ENCODE measurements around the gene COG8. TPM values are rescaled to one million over a fixed set of nuclear protein-coding genes. Genes with fewer than 3 reads are reported as not detected.

COG8 gene
- total and polyA plus RNA-seq, 2 donors from 2014 or later = 33.8 to 49.5 TPM

DNA sequence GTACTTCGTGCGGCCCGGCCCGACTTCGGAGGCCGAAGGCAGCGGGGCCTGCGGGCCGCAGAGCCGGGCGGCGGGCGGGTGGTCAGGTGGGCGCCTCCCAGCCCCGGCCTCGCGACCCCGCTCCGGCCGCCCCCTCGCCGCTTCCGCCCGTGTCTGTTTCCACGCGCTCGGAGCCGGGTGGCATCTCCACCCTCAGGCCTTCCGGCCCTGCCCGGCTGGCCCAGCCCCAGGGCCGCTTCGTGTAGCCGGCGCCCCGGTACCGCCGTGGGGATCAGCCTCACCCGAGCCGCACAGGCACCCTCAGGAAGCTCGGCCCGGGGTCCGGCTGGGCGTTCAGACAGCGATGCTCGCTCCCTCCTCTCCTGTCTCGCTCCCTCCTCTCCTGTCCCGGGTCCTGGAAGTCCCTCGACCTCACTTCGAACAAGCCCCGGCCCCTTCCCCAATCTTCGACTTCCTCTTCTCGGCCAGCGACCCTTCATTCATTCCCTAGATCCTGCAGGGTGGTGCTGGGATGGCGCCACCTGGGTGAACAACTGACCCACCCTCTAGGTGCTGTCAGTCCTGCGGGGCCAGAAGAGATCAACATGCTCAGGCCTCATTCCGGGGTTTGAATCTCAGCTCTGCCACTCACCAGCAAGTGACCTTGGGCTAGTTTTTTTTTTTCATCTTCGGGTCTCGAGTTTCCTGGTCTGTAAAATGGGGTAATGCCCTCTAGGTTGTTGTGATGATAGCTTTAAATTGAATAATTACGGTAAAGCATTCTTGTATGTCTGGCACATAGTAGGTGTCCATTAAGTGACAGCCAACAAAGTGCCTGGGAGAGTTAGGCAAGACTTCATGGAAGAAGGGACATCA is 27.6 kb downstream of the COG8 start:
- FAIRE-seq = no peak
- H3K36me3 ChIP-seq (ENCODE audit: control insufficient read depth in 2 of 3, insufficient read depth in 3 of 3, low read length in 3 of 3) = peaks cover 0 to 11% (median 10%) of the 10 kb centered on the region in 3 donors
- H3K4me1 ChIP-seq (ENCODE audit: control insufficient read depth in 2 of 3, insufficient read depth in 2 of 3, low read depth in 1 of 3, low read length in 3 of 3) = peaks cover 0 to 11% (median 2%) of the 10 kb centered on the region in 3 donors
- no peaks in the 10 kb centered on the region for H3K9me3 ChIP-seq (ENCODE audit: control insufficient read depth in 2 of 3, insufficient read depth in 1 of 3, low read length in 3 of 3)
- intact Hi-C loops (cut with DNase I) = no loop called here
- TF ChIP-seq, protein P1, sequence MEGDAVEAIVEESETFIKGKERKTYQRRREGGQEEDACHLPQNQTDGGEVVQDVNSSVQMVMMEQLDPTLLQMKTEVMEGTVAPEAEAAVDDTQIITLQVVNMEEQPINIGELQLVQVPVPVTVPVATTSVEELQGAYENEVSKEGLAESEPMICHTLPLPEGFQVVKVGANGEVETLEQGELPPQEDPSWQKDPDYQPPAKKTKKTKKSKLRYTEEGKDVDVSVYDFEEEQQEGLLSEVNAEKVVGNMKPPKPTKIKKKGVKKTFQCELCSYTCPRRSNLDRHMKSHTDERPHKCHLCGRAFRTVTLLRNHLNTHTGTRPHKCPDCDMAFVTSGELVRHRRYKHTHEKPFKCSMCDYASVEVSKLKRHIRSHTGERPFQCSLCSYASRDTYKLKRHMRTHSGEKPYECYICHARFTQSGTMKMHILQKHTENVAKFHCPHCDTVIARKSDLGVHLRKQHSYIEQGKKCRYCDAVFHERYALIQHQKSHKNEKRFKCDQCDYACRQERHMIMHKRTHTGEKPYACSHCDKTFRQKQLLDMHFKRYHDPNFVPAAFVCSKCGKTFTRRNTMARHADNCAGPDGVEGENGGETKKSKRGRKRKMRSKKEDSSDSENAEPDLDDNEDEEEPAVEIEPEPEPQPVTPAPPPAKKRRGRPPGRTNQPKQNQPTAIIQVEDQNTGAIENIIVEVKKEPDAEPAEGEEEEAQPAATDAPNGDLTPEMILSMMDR (IDR thresholded peaks at IDR 0.05; ENCODE audit: borderline replicate concordance, extremely low read depth, insufficient read depth) = no peak
- DNase-seq = peak in 3 of 5 donors; percentile 35 to 49 (median 39)
- H3K4me3 ChIP-seq (ENCODE audit: low read length in 3 of 3) = peak overlapping the region; percentile 55 to 79 (median 70)
- peak overlapping the region; percentile 71 to 85 for H3K27ac ChIP-seq (ENCODE audit: low read depth in 2 of 2, low read length in 2 of 2)
- peak overlapping the region; percentile 6 to 91 (median 81) for H3K9ac ChIP-seq (ENCODE audit: low read length in 3 of 3)
- no peaks in the 10 kb centered on the region for H3K27me3 ChIP-seq (ENCODE audit: control insufficient read depth, insufficient read depth, low read length)

DNA sequence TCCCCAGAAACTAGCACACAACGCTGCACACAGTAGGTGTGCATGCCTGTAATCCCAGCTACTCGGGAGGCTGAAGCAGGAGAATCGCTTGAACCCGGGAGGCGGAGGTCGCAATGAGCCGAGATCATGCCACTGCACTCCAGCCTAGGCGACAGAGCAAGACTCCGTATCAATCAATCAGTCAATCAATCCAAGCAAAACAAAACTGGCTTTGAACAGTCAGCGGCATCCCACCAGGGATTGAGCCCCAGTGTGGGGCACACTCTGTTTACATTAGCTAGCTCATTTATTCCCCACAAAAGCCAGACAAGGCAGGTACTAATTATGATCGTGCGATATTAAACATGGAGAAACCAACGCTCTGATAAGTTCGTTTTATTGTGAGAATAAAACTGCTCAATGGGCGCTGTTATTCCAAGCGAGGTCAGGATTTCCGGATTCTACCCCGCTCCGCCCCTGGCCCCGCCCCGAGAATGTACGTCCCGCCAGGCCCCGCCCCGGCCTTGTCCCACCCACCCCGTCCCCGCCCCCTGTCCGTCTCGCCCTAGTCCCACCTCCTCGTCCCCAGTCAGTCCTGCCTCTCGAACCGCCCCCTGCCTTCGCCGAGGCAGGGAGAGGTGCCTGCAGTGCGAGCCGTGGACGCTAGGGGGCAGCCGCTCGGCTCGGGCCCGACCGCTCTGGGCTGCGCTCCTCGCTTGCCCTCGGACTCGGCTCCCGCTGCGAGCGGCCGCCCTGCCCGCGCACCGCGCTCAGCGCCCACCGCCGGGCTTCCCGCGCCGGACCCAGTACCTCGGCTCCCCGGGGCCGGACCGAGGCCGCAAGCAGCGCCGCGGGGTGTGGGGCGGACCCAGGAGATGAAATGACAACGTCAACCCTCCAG is 28.5 kb downstream of the COG8 start, which contains the start of gene VPS4A:
Gene VPS4A, plus strand, starts transcription at position 698 of the 880 bp plus-strand sequence. Its CDS starts 162 bp downstream, at position 860.
- intact Hi-C loops (cut with DNase I) = no loop called here
- H3K27me3 ChIP-seq (ENCODE audit: control insufficient read depth, insufficient read depth, low read length) = no peaks in the 10 kb centered on the region
- DNase-seq (peak; percentile 98 to 99 (median 98)), FAIRE-seq (no peak)
- no peaks in the 10 kb centered on the region for H3K9me3 ChIP-seq (ENCODE audit: control insufficient read depth in 2 of 3, insufficient read depth in 1 of 3, low read length in 3 of 3)
- peak within 1 kb of the TSS; percentile 50 to 91 (median 81) for H3K9ac ChIP-seq (ENCODE audit: low read length in 3 of 3)
- H3K36me3 ChIP-seq (ENCODE audit: control insufficient read depth in 2 of 3, insufficient read depth in 3 of 3, low read length in 3 of 3) = peaks cover 0 to 3% (median 3%) of the 10 kb centered on the region in 3 donors
- peak within 1 kb of the TSS; percentile 70 to 89 (median 75) for H3K4me3 ChIP-seq (ENCODE audit: low read length in 3 of 3)
- TF ChIP-seq, protein P1 (IDR thresholded peaks at IDR 0.05; ENCODE audit: borderline replicate concordance, extremely low read depth, insufficient read depth) = peak; percentile 96
- H3K27ac ChIP-seq (ENCODE audit: low read depth in 2 of 2, low read length in 2 of 2) = peak within 1 kb of the TSS; percentile 71 to 85
- peaks cover 0 to 11% (median 2%) of the 10 kb centered on the region in 3 donors for H3K4me1 ChIP-seq (ENCODE audit: control insufficient read depth in 2 of 3, insufficient read depth in 2 of 3, low read depth in 1 of 3, low read length in 3 of 3)

DNA sequence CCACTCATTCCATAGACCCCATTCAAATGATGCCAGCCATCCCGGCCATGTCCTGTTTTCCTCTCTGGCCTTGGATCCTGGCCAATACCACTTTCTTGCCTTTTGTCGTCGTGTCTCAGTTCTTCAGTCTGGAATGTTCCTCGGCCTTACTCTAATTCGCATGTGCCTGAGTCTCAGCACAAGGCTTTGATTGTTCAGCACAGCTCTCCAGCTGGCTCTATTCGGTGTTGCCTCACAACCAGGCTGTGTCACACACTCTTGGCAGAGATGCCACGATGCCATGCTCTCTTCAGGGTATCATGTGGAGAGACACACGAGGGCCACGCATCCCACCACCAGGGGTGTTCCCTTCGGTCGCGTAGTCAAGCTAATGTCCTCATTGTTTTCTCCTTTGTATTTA is 30.0 kb downstream of the COG8 start:
- no peak for FAIRE-seq
- no peaks in the 10 kb centered on the region for H3K27me3 ChIP-seq (ENCODE audit: control insufficient read depth, insufficient read depth, low read length)
- no peak overlapping the region for H3K9ac ChIP-seq (ENCODE audit: low read length in 3 of 3)
- no peak overlapping the region for H3K4me3 ChIP-seq (ENCODE audit: low read length in 3 of 3)
- intact Hi-C loops (cut with DNase I) = no loop called here
- peaks cover 0 to 8% (median 2%) of the 10 kb centered on the region in 3 donors for H3K4me1 ChIP-seq (ENCODE audit: control insufficient read depth in 2 of 3, insufficient read depth in 2 of 3, low read depth in 1 of 3, low read length in 3 of 3)
- no peaks in the 10 kb centered on the region for H3K9me3 ChIP-seq (ENCODE audit: control insufficient read depth in 2 of 3, insufficient read depth in 1 of 3, low read length in 3 of 3)
- H3K27ac ChIP-seq (ENCODE audit: low read depth in 2 of 2, low read length in 2 of 2) = no peak overlapping the region
- no peak for DNase-seq
- no peaks in the 10 kb centered on the region for H3K36me3 ChIP-seq (ENCODE audit: control insufficient read depth in 2 of 3, insufficient read depth in 3 of 3, low read length in 3 of 3)
- TF ChIP-seq, protein P1 (IDR thresholded peaks at IDR 0.05; ENCODE audit: borderline replicate concordance, extremely low read depth, insufficient read depth) = no peak
